IMR-90 (cell line): Measurements from ENCODE around the gene QKI. TPM values are rescaled to one million over a fixed set of nuclear protein-coding genes. Genes with fewer than 3 reads are reported as not detected.

Experiments used
- ATAC-seq: fragments of 200-7000 bp; cut with Tn5 transposase; 2 replicates; pipeline ENCODE4 v1.9.1; 2020; ENCODE audit warnings: low read depth, mild to moderate bottlenecking, moderate library complexity
- BruUV-seq: library from RNA; stranded (reverse); fragments of 400-500 nt; replicated peaks from 2 replicates; lab custom pipeline; 2021; lab: Mats Ljungman, UMichigan
- CTCF ChIA-PET: fragments of 300-600 bp; formaldehyde crosslinking; extraction: SDS; loops from one replicate; lab custom pipeline; 2021; ENCODE audit warnings: antibody characterized with exemption; lab: Yijun Ruan, JAX
- POLR2A ChIA-PET: fragments of 300-600 bp; sonication (Branson Sonifier 250); formaldehyde crosslinking; loops from one replicate; lab custom pipeline; 2022; ENCODE audit warnings: antibody characterized with exemption; ENCODE audit not compliant: unreplicated experiment; lab: Charles Lee
- DNase-seq: peaks from one replicate; pipeline ENCODE4 v3.0.0; 2013
- H2AFZ ChIP-seq: replicated peaks from 2 replicates; pipeline ENCODE3; 2013; ENCODE audit warnings: low read length, mild to moderate bottlenecking; ENCODE audit not compliant: poor library complexity
- H2AK5ac ChIP-seq: 2 replicates; pipeline ENCODE4 v1.6.1; 2013; ENCODE audit warnings: low read depth, low read length, inconsistent platforms
- H2AK9ac ChIP-seq: replicated peaks from 2 replicates; pipeline ENCODE3; 2013; ENCODE audit warnings: mild to moderate bottlenecking, low read depth, low read length, moderate library complexity; ENCODE audit not compliant: poor library complexity
- H2BK120ac ChIP-seq: 2 replicates; pipeline ENCODE4 v1.6.1; 2013; ENCODE audit warnings: low read depth, low read length, inconsistent platforms
- H2BK15ac ChIP-seq: 3 replicates; pipeline ENCODE4 v1.6.1; 2013; ENCODE audit warnings: low read depth, low read length, inconsistent platforms
- H2BK20ac ChIP-seq: 2 replicates; pipeline ENCODE4 v1.6.1; 2013; ENCODE audit warnings: low read depth, mild to moderate bottlenecking, inconsistent platforms, low read length, moderate library complexity
- H2BK5ac ChIP-seq: 2 replicates; pipeline ENCODE4 v1.6.1; 2013; ENCODE audit warnings: mild to moderate bottlenecking, low read depth, low read length, inconsistent platforms; ENCODE audit not compliant: poor library complexity, severe bottlenecking
- H3K14ac ChIP-seq: replicated peaks from 2 replicates; pipeline ENCODE4 v1.6.1; 2013; ENCODE audit warnings: low read depth, low read length, inconsistent platforms
- H3K18ac ChIP-seq: 2 replicates; pipeline ENCODE4 v1.6.1; 2013; ENCODE audit warnings: low read depth, low read length, control low read depth
- H3K23ac ChIP-seq: 2 replicates; pipeline ENCODE4 v1.6.1; 2013; ENCODE audit warnings: low read depth, low read length, inconsistent platforms
- H3K27ac ChIP-seq: 2 replicates; pipeline ENCODE4 v1.5.1; 2013; ENCODE audit warnings: mild to moderate bottlenecking, control low read depth, low read length; ENCODE audit not compliant: insufficient read depth
- H3K27me3 ChIP-seq: 2 replicates; pipeline ENCODE4 v1.6.1; 2013; ENCODE audit warnings: low read length; ENCODE audit not compliant: control insufficient read depth, insufficient read depth
- H3K36me3 ChIP-seq: 2 replicates; pipeline ENCODE4 v1.6.1; 2013; ENCODE audit warnings: low read length, mixed read lengths; ENCODE audit not compliant: control insufficient read depth, insufficient read depth
- H3K4ac ChIP-seq: 2 replicates; pipeline ENCODE4 v1.6.1; 2013; ENCODE audit warnings: low read depth, low read length, inconsistent platforms
- H3K4me1 ChIP-seq: 2 replicates; pipeline ENCODE4 v1.6.1; 2013; ENCODE audit warnings: low read length, mixed read lengths; ENCODE audit not compliant: control insufficient read depth, insufficient read depth
- H3K4me2 ChIP-seq: 2 replicates; pipeline ENCODE4 v1.6.1; 2013; ENCODE audit warnings: low read depth, mild to moderate bottlenecking, control low read depth, low read length, moderate library complexity
- H3K4me3 ChIP-seq: 2 replicates; pipeline ENCODE4 v1.5.1; 2013; ENCODE audit warnings: low read depth, mild to moderate bottlenecking, control low read depth, low read length, moderate library complexity; ENCODE audit not compliant: insufficient read depth
- H3K56ac ChIP-seq: 2 replicates; pipeline ENCODE4 v1.6.1; 2013; ENCODE audit warnings: low read length, inconsistent platforms; ENCODE audit not compliant: insufficient read depth; ENCODE audit errors: extremely low read depth
- H3K79me1 ChIP-seq, 2 experiments: 2 replicates each; pipeline ENCODE4 v1.6.1; 2013; ENCODE audit warnings: low read length in 2 of 2, inconsistent platforms in 1 of 2, low read depth in 1 of 2
- H3K9ac ChIP-seq: 2 replicates; pipeline ENCODE4 v1.6.1; 2013; ENCODE audit warnings: low read depth, low read length, control low read depth
- H3K9me1 ChIP-seq: 2 replicates; pipeline ENCODE4 v1.6.1; 2013; ENCODE audit warnings: low read length, inconsistent platforms; ENCODE audit not compliant: insufficient read depth
- H3K9me3 ChIP-seq: 2 replicates; pipeline ENCODE4 v1.6.1; 2013; ENCODE audit warnings: low read length; ENCODE audit not compliant: control insufficient read depth, insufficient read depth
- H4K20me1 ChIP-seq: 2 replicates; pipeline ENCODE4 v1.6.1; 2013; ENCODE audit warnings: low read length, inconsistent platforms; ENCODE audit not compliant: insufficient read depth
- H4K5ac ChIP-seq: 2 replicates; pipeline ENCODE4 v1.6.1; 2013; ENCODE audit warnings: mild to moderate bottlenecking, low read depth, low read length, control low read depth
- H4K8ac ChIP-seq, 2 experiments: 2 replicates each; pipeline ENCODE4 v1.6.1; 2013; ENCODE audit warnings: low read depth in 2 of 2, low read length in 2 of 2, control low read depth in 1 of 2, inconsistent platforms in 1 of 2
- H4K91ac ChIP-seq: 2 replicates; pipeline ENCODE4 v1.6.1; 2013; ENCODE audit warnings: low read depth, low read length, inconsistent platforms; ENCODE audit not compliant: insufficient read depth
- BHLHE40 ChIP-seq: fragments of 150-350 bp; IDR thresholded peaks from 2 replicates; pipeline ENCODE4 v1.6.1; 2016; ENCODE audit warnings: mild to moderate bottlenecking, low read depth, low read length
- CEBPB ChIP-seq: IDR thresholded peaks from 2 replicates; pipeline ENCODE4 v1.6.1; 2012; ENCODE audit warnings: low read depth, low read length, improper control_type of control experiment
- CHD1 ChIP-seq: IDR thresholded peaks from 2 replicates; pipeline ENCODE4 v1.6.1; 2012; ENCODE audit warnings: low read depth, low read length, improper control_type of control experiment
- FOS ChIP-seq: fragments of 150-350 bp; IDR thresholded peaks from 2 replicates; pipeline ENCODE4 v1.6.1; 2016; ENCODE audit warnings: low read depth, low read length
- MAFK ChIP-seq: IDR thresholded peaks from 2 replicates; pipeline ENCODE4 v1.6.1; 2012; ENCODE audit warnings: low read depth, low read length, improper control_type of control experiment
- MAZ ChIP-seq: IDR thresholded peaks from 2 replicates; pipeline ENCODE4 v1.6.1; 2012; ENCODE audit warnings: low read depth, mild to moderate bottlenecking, low read length, improper control_type of control experiment, moderate library complexity, borderline replicate concordance
- MXI1 ChIP-seq: IDR thresholded peaks from 2 replicates; pipeline ENCODE4 v1.6.1; 2012; ENCODE audit warnings: low read depth, mild to moderate bottlenecking, low read length, moderate library complexity, borderline replicate concordance
- NFE2L2 ChIP-seq: fragments of 150-350 bp; IDR thresholded peaks from 2 replicates; pipeline ENCODE4 v1.6.1; 2016; ENCODE audit warnings: low read depth, mild to moderate bottlenecking, low read length
- POLR2A ChIP-seq: IDR thresholded peaks from 2 replicates; pipeline ENCODE4 v1.6.1; 2012; ENCODE audit warnings: mild to moderate bottlenecking, low read depth, low read length
- RAD21 ChIP-seq: IDR thresholded peaks from 2 replicates; pipeline ENCODE4 v1.6.1; 2012; ENCODE audit warnings: low read length, improper control_type of control experiment
- RCOR1 ChIP-seq: IDR thresholded peaks from 2 replicates; pipeline ENCODE4 v1.6.1; 2012; ENCODE audit warnings: mild to moderate bottlenecking, low read length, improper control_type of control experiment; ENCODE audit not compliant: insufficient replicate concordance
- RFX5 ChIP-seq: IDR thresholded peaks from 2 replicates; pipeline ENCODE4 v1.8.0; 2012; ENCODE audit warnings: low read depth, mild to moderate bottlenecking, low read length, moderate library complexity
- SMC3 ChIP-seq: fragments of 150-350 bp; IDR thresholded peaks from 2 replicates; pipeline ENCODE4 v1.6.1; 2016; ENCODE audit warnings: low read depth, mild to moderate bottlenecking, antibody characterized with exemption, low read length, moderate library complexity
- USF2 ChIP-seq: fragments of 150-350 bp; IDR thresholded peaks from 2 replicates; pipeline ENCODE4 v1.6.1; 2017; ENCODE audit warnings: mild to moderate bottlenecking, antibody characterized with exemption, low read length, low read depth
- WGBS, 2 experiments: methylation state at CpG; one replicate each; pipeline versions ENCODE4 v1.1.5 to v1.1.7; 2013; ENCODE audit warnings: missing lambda C conversion rate in 2 of 2; ENCODE audit not compliant: insufficient read length in 1 of 2; ENCODE audit errors: extremely low coverage in 2 of 2; 5-methylcytosine and 5-hydroxymethylcytosine counted together
- dilution Hi-C: fragments of 300-500 bp; cut with HindIII; formaldehyde crosslinking; loops from one replicate; pipeline ENCODE4 v1.14.3; 2018; ENCODE audit warnings: low sequenced_read_pairs; ENCODE audit not compliant: unreplicated experiment
- in situ Hi-C: fragments of 300-500 bp; cut with MboI; formaldehyde crosslinking; loops from 3 replicates; pipeline ENCODE4 v1.14.3; 2019; ENCODE audit warnings: low sequenced_read_pairs, inconsistent platforms, mixed read lengths
- intact Hi-C: fragments of 100-400 bp; cut with micrococcal nuclease; formaldehyde crosslinking; loops from 2 replicates; pipeline ENCODE4 v1.10.0; 2022
- polyA plus RNA-seq, 3 experiments: library from polyadenylated mRNA; depleted of rRNA; stranded (reverse); fragments of >200 nt; gene quantifications; 2 replicates each; pipeline ENCODE4 v1.2.3, GENCODE V29; 2012; ENCODE audit warnings: low replicate concordance in 1 of 3
- total RNA-seq: library from RNA; depleted of rRNA; stranded (reverse); fragments of >200 nt; gene quantifications from 2 replicates; pipeline ENCODE4 v1.2.3, GENCODE V29; 2012
- TF ChIP-seq, protein P1 (sequence below): conservative IDR thresholded peaks from 2 replicates; pipeline ENCODE4 v1.5.1; 2012; ENCODE audit warnings: mild to moderate bottlenecking, low read depth, low read length, improper control_type of control experiment
- TF ChIP-seq, protein P2 (sequence below): fragments of 150-350 bp; IDR thresholded peaks from 2 replicates; pipeline ENCODE4 v1.6.1; 2016; ENCODE audit warnings: low read depth, mild to moderate bottlenecking, low read length, moderate library complexity, borderline replicate concordance

The QKI gene
- total and polyA plus RNA-seq, 2 of the 4 experiments (the other 2 are of a cell fraction), result 112 to 232 TPM

GRCh38 chr6:163376187-163376586 lies 38.3 kb upstream of the QKI start:
- H3K56ac ChIP-seq, result no peak overlapping the region
- 100% methylated on average over 1 of the region's 7 CpGs; no CpG with 5 or more reads in 1 of the 2 experiments for WGBS, 2 experiments
- no peak overlapping the region for H4K91ac ChIP-seq
- no peak overlapping the region for H3K14ac ChIP-seq
- CTCF ChIA-PET, result no interaction called here
- no peak overlapping the region for H2BK5ac ChIP-seq
- H2AFZ ChIP-seq, result no peak overlapping the region
- H4K20me1 ChIP-seq, result no peaks in the 10 kb centered on the region
- H3K4ac ChIP-seq, result no peak overlapping the region
- H4K5ac ChIP-seq, result no peak overlapping the region
- no peak overlapping the region for H4K8ac ChIP-seq
- DNase-seq (no peak), ATAC-seq (no peak)
- POLR2A ChIA-PET, result no interaction called here
- H3K27ac ChIP-seq, result no peak overlapping the region
- H2BK20ac ChIP-seq, result no peak overlapping the region
- 0 out of 2 replicates have a peak, but pooled peaks cover 3% of the 10 kb centered on the region for H3K9me3 ChIP-seq
- H3K79me1 ChIP-seq, result no peaks in the 10 kb centered on the region
- TF ChIP-seq MXI1 (no peak), CEBPB (no peak), FOS (no peak), MAZ (no peak), CHD1 (no peak), USF2 (no peak), BHLHE40 (no peak), NFE2L2 (no peak), MAFK (no peak), RCOR1 (no peak), RAD21 (no peak), RFX5 (no peak), SMC3 (no peak), POLR2A (no peak)
- TF ChIP-seq, protein P1, sequence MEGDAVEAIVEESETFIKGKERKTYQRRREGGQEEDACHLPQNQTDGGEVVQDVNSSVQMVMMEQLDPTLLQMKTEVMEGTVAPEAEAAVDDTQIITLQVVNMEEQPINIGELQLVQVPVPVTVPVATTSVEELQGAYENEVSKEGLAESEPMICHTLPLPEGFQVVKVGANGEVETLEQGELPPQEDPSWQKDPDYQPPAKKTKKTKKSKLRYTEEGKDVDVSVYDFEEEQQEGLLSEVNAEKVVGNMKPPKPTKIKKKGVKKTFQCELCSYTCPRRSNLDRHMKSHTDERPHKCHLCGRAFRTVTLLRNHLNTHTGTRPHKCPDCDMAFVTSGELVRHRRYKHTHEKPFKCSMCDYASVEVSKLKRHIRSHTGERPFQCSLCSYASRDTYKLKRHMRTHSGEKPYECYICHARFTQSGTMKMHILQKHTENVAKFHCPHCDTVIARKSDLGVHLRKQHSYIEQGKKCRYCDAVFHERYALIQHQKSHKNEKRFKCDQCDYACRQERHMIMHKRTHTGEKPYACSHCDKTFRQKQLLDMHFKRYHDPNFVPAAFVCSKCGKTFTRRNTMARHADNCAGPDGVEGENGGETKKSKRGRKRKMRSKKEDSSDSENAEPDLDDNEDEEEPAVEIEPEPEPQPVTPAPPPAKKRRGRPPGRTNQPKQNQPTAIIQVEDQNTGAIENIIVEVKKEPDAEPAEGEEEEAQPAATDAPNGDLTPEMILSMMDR, result no peak
- TF ChIP-seq, protein P2, sequence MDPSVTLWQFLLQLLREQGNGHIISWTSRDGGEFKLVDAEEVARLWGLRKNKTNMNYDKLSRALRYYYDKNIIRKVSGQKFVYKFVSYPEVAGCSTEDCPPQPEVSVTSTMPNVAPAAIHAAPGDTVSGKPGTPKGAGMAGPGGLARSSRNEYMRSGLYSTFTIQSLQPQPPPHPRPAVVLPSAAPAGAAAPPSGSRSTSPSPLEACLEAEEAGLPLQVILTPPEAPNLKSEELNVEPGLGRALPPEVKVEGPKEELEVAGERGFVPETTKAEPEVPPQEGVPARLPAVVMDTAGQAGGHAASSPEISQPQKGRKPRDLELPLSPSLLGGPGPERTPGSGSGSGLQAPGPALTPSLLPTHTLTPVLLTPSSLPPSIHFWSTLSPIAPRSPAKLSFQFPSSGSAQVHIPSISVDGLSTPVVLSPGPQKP, result no peak
- dilution Hi-C loops, result no loop called here
- no peak overlapping the region for H2AK9ac ChIP-seq
- H3K36me3 ChIP-seq, result no peaks in the 10 kb centered on the region
- no peak overlapping the region for H3K18ac ChIP-seq
- in situ Hi-C loops, result no loop called here
- no peak overlapping the region for H3K23ac ChIP-seq
- H2BK15ac ChIP-seq, result no peak overlapping the region
- H2AK5ac ChIP-seq, result no peak overlapping the region
- H3K27me3 ChIP-seq, result no peaks in the 10 kb centered on the region
- no peak overlapping the region for H3K4me2 ChIP-seq
- H3K9ac ChIP-seq, result no peak overlapping the region
- no peaks in the 10 kb centered on the region for H3K9me1 ChIP-seq
- intact Hi-C loops, result no loop called here
- no TSS peak for BruUV-seq
- H3K4me1 ChIP-seq, result no peaks in the 10 kb centered on the region
- H2BK120ac ChIP-seq, result no peak overlapping the region
- H3K4me3 ChIP-seq, result no peak overlapping the region
